Measurements from ENCODE around the gene MSH2.

- TF ChIP-seq CTCF (conservative IDR thresholded peaks at IDR 0.05 in 1 of 2, IDR thresholded peaks at IDR 0.05 in 1 of 2; ENCODE audit: low read depth in 1 of 2, low read length in 2 of 2) = no peak
- no peak for TF ChIP-seq EZH2 (IDR thresholded peaks at IDR 0.05; ENCODE audit: low read length, missing control alignments)
Measured at GRCh38 chr2:47499621-47500309, 96.8 kb downstream of the MSH2 start.
